Heart right ventricle (tissue), 16 donors: ENCODE measurements around the gene NUFIP1. TPM values are rescaled to one million over a fixed set of nuclear protein-coding genes. Genes with fewer than 3 reads are reported as not detected.

Experiments used
- ATAC-seq, 8 donors: fragments of 200-7000 bp; cut with Tn5 transposase; one replicate each; pipeline ENCODE4 v1.9.1; 2020; ENCODE audit warnings: mild to moderate bottlenecking in 8 of 8, moderate library complexity in 8 of 8, moderate number of reproducible peaks in 1 of 8
- DNase-seq, 2 donors: peaks; one replicate each; pipeline ENCODE4 v3.0.0-alpha.2; 2020
- H3K27ac ChIP-seq, 10 donors: fragments of 200-600 bp; sonication (generic) in 2 of 10; one replicate each; pipeline versions ENCODE4 v1.5.0 to v1.8.0; 2020 to 2022; ENCODE audit warnings: mild to moderate bottlenecking in 3 of 10
- H3K27me3 ChIP-seq, 7 donors: fragments of 200-600 bp; one replicate each; pipeline ENCODE4 v1.8.0; 2021 to 2022; ENCODE audit warnings: mild to moderate bottlenecking in 2 of 7
- H3K36me3 ChIP-seq, 9 donors: fragments of 200-600 bp; sonication (generic) in 1 of 9; one replicate each; pipeline versions ENCODE4 v1.5.0 to v1.8.0; 2020 to 2022; ENCODE audit warnings: mild to moderate bottlenecking in 2 of 9
- H3K4me1 ChIP-seq, 9 donors: fragments of 200-600 bp; sonication (generic) in 1 of 9; one replicate each; pipeline versions ENCODE4 v1.5.0 to v1.8.0; 2020 to 2022; ENCODE audit warnings: mild to moderate bottlenecking in 4 of 9
- H3K4me3 ChIP-seq, 10 donors: fragments of 200-600 bp; sonication (generic) in 2 of 10; one replicate each; pipeline versions ENCODE4 v1.5.0 to v1.8.0; 2020 to 2022; ENCODE audit warnings: mild to moderate bottlenecking in 7 of 10, moderate library complexity in 2 of 10
- H3K9me3 ChIP-seq, 11 donors: fragments of 200-600 bp in 10 of 11; sonication (generic) in 2 of 11; one replicate each; pipeline versions ENCODE4 v1.5.0 to v1.8.0; 2013 to 2022; ENCODE audit warnings: mild to moderate bottlenecking in 2 of 11, control low read depth in 1 of 11, moderate library complexity in 1 of 11
- WGBS, 2 donors: extraction: QIAGEN DNeasy Blood & Tissue Kit; methylation state at CpG; one replicate each; pipeline ENCODE4 v1.1.7; 2013; ENCODE audit warnings: inconsistent platforms in 1 of 2; 5-methylcytosine and 5-hydroxymethylcytosine counted together
- intact Hi-C, 10 donors: fragments of 100-400 bp; cut with DNase I; formaldehyde crosslinking; loops; one replicate each; pipeline versions ENCODE4 v1.11.1 to v1.14.2; 2022
- polyA plus RNA-seq, 2 donors: library from polyadenylated mRNA; stranded (reverse); fragments of 200-250 nt; gene quantifications; one replicate each; pipeline ENCODE4 v1.2.3, GENCODE V29; 2013
- total RNA-seq, 10 donors: library from RNA; stranded (reverse); fragmentation: NEBNext Ultra II Directional in 3 of 10; extraction: Animal tissue kit (Norgen Biotek cat#: 25700) in 3 of 10; gene quantifications; one replicate each; pipeline versions ENCODE4 v1.2.1 to v1.2.4, GENCODE V29; 2021 to 2023
- TF ChIP-seq, protein P1 (sequence below), 9 donors: fragments of 200-600 bp; sonication (generic) in 2 of 9; IDR thresholded peaks; one replicate each; pipeline versions ENCODE4 v1.5.0 to v1.8.0; 2021 to 2022; ENCODE audit warnings: antibody characterized with exemption in 9 of 9, mild to moderate bottlenecking in 5 of 9, moderate library complexity in 1 of 9
- donor health status: Arrhythmogenic right ventricular cardiomyopathy.
- donor health status: ischemic (EF 13 %, LVEDD 7.1; RV severe dilation, severe dysfunction).
- donor health status: healthy with polysubstance abuse.
- donor health status: DM: no; HTN: yes; CAD: no.
- donor health status: DM: no; HTN: no; CAD: no.
- donor health status: ischemic (EF 25% LVEDD 6.9; RV normal size, moderate dysfunction).
- donor health status: ischemic (EF 25% LVEDD 5.7; RV mildly dilated, moderate dysfunction).
- donor health status: healthy.
- donor health status: DM: yes; HTN: yes; CAD: no.
- donor health status: Ischemic cardiomyopathy.
- donor health status: ischemic (EF 35%, LVEDD 5.7; RV mildly dilated, moderate dysfunction).
- donor health status: nonischemic (EF 11% LVEDD 7.7; RV severe dilation, severe dysfunction).
- donor health status: DM: yes; HTN: yes; CAD: no.
- donor health status: PGD.
- donor health status: ischemic (EF 29% LVEDD 5.4; RV normal size, mild dysfunction).
- donor health status: nonischemic (EF 23%, LVEDD 6.1; RV moderate dilation, normal function).

Gene NUFIP1
- total and polyA plus RNA-seq, 12 donors, result 1.5 to 5.0 (median 2.9) TPM

DNA sequence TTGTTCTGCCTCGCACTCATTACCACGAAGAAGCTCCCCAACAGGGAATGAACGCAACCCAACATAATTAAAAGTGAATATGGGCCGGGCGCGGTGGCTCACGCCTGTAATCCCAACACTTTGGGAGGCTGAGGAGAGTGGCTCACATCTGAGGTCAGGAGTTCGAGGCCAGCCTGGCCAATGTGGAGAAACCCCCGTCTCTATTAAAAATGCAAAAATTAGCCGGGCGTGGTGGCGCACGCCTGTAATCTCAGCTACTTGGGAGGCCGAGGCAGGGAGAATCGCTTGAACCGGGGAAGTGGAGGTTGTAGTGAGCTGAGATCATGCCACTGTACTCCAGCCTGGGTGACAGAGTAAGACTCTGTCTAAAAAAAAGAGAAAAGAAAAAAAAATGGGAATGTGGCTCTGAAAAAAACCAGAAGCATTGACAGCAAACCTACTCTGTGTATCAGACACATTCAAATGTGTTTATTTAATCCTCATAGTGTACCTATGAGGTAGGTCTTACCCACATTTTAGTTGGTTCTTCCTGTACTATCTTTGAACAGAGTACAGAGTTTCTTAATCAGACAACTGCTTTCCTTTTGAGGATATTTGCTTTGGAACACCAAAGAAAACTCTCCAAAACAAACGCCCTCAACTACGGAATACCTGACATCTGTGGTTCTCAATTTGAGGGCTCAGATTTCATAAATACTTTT, 70.0 kb downstream of the NUFIP1 start:
- no peaks in the 10 kb centered on the region for H3K9me3 ChIP-seq
- H3K27me3 ChIP-seq, result no peaks in the 10 kb centered on the region
- no peak for ATAC-seq
- DNase-seq, result no peak
- peaks cover 7 to 39% (median 26%) of the 10 kb centered on the region in 9 donors for H3K4me1 ChIP-seq
- TF ChIP-seq, protein P1, sequence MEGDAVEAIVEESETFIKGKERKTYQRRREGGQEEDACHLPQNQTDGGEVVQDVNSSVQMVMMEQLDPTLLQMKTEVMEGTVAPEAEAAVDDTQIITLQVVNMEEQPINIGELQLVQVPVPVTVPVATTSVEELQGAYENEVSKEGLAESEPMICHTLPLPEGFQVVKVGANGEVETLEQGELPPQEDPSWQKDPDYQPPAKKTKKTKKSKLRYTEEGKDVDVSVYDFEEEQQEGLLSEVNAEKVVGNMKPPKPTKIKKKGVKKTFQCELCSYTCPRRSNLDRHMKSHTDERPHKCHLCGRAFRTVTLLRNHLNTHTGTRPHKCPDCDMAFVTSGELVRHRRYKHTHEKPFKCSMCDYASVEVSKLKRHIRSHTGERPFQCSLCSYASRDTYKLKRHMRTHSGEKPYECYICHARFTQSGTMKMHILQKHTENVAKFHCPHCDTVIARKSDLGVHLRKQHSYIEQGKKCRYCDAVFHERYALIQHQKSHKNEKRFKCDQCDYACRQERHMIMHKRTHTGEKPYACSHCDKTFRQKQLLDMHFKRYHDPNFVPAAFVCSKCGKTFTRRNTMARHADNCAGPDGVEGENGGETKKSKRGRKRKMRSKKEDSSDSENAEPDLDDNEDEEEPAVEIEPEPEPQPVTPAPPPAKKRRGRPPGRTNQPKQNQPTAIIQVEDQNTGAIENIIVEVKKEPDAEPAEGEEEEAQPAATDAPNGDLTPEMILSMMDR (IDR thresholded peaks at IDR 0.05), result no peak
- H3K36me3 ChIP-seq, result no peaks in the 10 kb centered on the region
- peak overlapping the region in 9 of 10 donors; percentile 40 to 68 (median 55) for H3K4me3 ChIP-seq
- H3K27ac ChIP-seq, result peak overlapping the region; percentile 84 to 96 (median 91)
- intact Hi-C loops, result loop anchor here in 4 of 10 donors (5.0 kb wide), 3 partner anchors 48 to 342 kb away; partner anchors contain the start of gene TSC22D1 (in 1 of the 4)
- WGBS, 2 donors, result 95 to 96% methylated on average over 18 of the region's 18 CpGs

GRCh38 chr13:44918326-44919103, 70.8 kb downstream of the NUFIP1 start:
- Histone ChIP-seq H3K36me3 (no peaks in the 10 kb centered on the region), H3K27me3 (no peaks in the 10 kb centered on the region), H3K4me3 (peak overlapping the region; percentile 36 to 68 (median 54)), H3K27ac (peak overlapping the region; percentile 84 to 96 (median 91)), H3K4me1 (peaks cover 7 to 39% (median 26%) of the 10 kb centered on the region in 9 donors), H3K9me3 (no peaks in the 10 kb centered on the region)
- intact Hi-C loops, result loop anchor here in 5 of 10 donors (1.0 to 5.0 kb wide), 4 partner anchors 49 to 341 kb away; partner anchors contain the start of gene TSC22D1 (in 1 of the 5)
- peak; percentile 87 to 91 for DNase-seq
- TF ChIP-seq, protein P1 (IDR thresholded peaks at IDR 0.05), result peak; percentile 62 to 85 (median 81)
- 11 to 12% methylated on average over 26 of the region's 26 CpGs for WGBS, 2 donors
- peak; percentile 91 to 96 (median 94) for ATAC-seq

GRCh38 chr13:44917589-44918325, 71.5 kb downstream of the NUFIP1 start:
- ATAC-seq (peak; percentile 87 to 96 (median 94)), DNase-seq (peak; percentile 96 to 97)
- TF ChIP-seq, protein P1 (IDR thresholded peaks at IDR 0.05), result peak in 6 of 9 donors; percentile 26 to 58 (median 42)
- peak overlapping the region; percentile 36 to 68 (median 54) for H3K4me3 ChIP-seq
- no peaks in the 10 kb centered on the region for H3K27me3 ChIP-seq
- 0 to 1% methylated on average over 41 of the region's 41 CpGs for WGBS, 2 donors
- peak overlapping the region; percentile 84 to 96 (median 91) for H3K27ac ChIP-seq
- no peaks in the 10 kb centered on the region for H3K9me3 ChIP-seq
- H3K4me1 ChIP-seq, result peaks cover 7 to 37% (median 26%) of the 10 kb centered on the region in 9 donors
- intact Hi-C loops, result loop anchor here in 5 of 10 donors (1.0 to 5.0 kb wide), 5 partner anchors 50 to 341 kb away; partner anchors contain the start of gene TSC22D1 (in 2 of the 5)
- no peaks in the 10 kb centered on the region for H3K36me3 ChIP-seq
